SK-N-SH treated with all-trans-retinoic acid at 6 μM for 48 hours (cell line): ENCODE measurements around the gene STIM2.

Experiments used
- ATAC-seq: fragments of 200-7000 bp; cut with Tn5 transposase; 3 replicates; pipeline ENCODE4 v1.9.1; 2020; ENCODE audit warnings: mild to moderate bottlenecking, moderate library complexity
- ARNTL ChIP-seq: fragments of 450-650 bp; formaldehyde crosslinking; IDR thresholded peaks from 2 replicates; pipeline ENCODE4 v1.5.0; 2020; ENCODE audit warnings: low read depth, mild to moderate bottlenecking, moderate library complexity, borderline replicate concordance
- ESRRG ChIP-seq: fragments of 250-450 bp; sonication (Bioruptor Pico); IDR thresholded peaks from 2 replicates; pipeline ENCODE4 v1.6.1; 2021; ENCODE audit warnings: mild to moderate bottlenecking
- GLIS3 ChIP-seq: fragments of 250-450 bp; sonication (Bioruptor Pico); IDR thresholded peaks from 2 replicates; pipeline ENCODE4 v1.5.0; 2020; ENCODE audit warnings: mild to moderate bottlenecking, moderate library complexity
- ISL1 ChIP-seq: fragments of 250-450 bp; sonication (Bioruptor Pico); IDR thresholded peaks from 2 replicates; pipeline ENCODE4 v2.1.2; 2022; ENCODE audit warnings: mild to moderate bottlenecking, moderate library complexity
- OSR1 ChIP-seq: fragments of 250-450 bp; sonication (Bioruptor Pico); IDR thresholded peaks from 2 replicates; pipeline ENCODE4 v1.8.0; 2022; ENCODE audit warnings: moderate library complexity, mild to moderate bottlenecking, inconsistent platforms
- PATZ1 ChIP-seq: fragments of 250-450 bp; sonication (Bioruptor Pico); IDR thresholded peaks from 2 replicates; pipeline ENCODE4 v1.8.0; 2020; ENCODE audit warnings: mild to moderate bottlenecking, moderate library complexity, borderline replicate concordance
- POU6F1 ChIP-seq: fragments of 250-450 bp; sonication (Bioruptor Pico); IDR thresholded peaks from 2 replicates; pipeline ENCODE4 v1.8.0; 2021; ENCODE audit warnings: low read depth, mild to moderate bottlenecking, moderate library complexity, borderline replicate concordance
- PPARA ChIP-seq: fragments of 250-450 bp; sonication (Bioruptor Pico); IDR thresholded peaks from 2 replicates; pipeline ENCODE4 v1.5.0; 2020; ENCODE audit warnings: mild to moderate bottlenecking, borderline replicate concordance
- RARB ChIP-seq: fragments of 250-450 bp; sonication (Bioruptor Pico); IDR thresholded peaks from 2 replicates; pipeline ENCODE4 v1.8.0; 2021; ENCODE audit warnings: mild to moderate bottlenecking, moderate library complexity
- SNAI2 ChIP-seq: fragments of 250-450 bp; sonication (Bioruptor Pico); IDR thresholded peaks from 2 replicates; pipeline ENCODE4 v1.5.0; 2020; ENCODE audit warnings: mild to moderate bottlenecking, moderate library complexity
- TOX ChIP-seq: fragments of 250-450 bp; sonication (Bioruptor Pico); IDR thresholded peaks from 2 replicates; pipeline ENCODE4 v1.8.0; 2021; ENCODE audit warnings: mild to moderate bottlenecking, moderate library complexity, borderline replicate concordance
- ZC3H10 ChIP-seq: fragments of 250-450 bp; sonication (Bioruptor Pico); IDR thresholded peaks from 2 replicates; pipeline ENCODE4 v1.5.1; 2021; ENCODE audit warnings: mild to moderate bottlenecking, moderate library complexity
- ZFP3 ChIP-seq: fragments of 250-450 bp; sonication (Bioruptor Pico); IDR thresholded peaks from 2 replicates; pipeline ENCODE4 v1.5.0; 2020; ENCODE audit warnings: mild to moderate bottlenecking, moderate library complexity
- ZFP30 ChIP-seq: fragments of 450-650 bp; formaldehyde crosslinking; IDR thresholded peaks from 2 replicates; pipeline ENCODE4 v1.5.0; 2022; ENCODE audit warnings: mild to moderate bottlenecking, moderate library complexity
- ZNF70 ChIP-seq: fragments of 450-650 bp; formaldehyde crosslinking; IDR thresholded peaks from 2 replicates; pipeline ENCODE4 v1.5.0; 2020; ENCODE audit warnings: mild to moderate bottlenecking, moderate library complexity
- ZNF8 ChIP-seq: fragments of 450-650 bp; formaldehyde crosslinking; IDR thresholded peaks from 2 replicates; pipeline ENCODE4 v1.5.0; 2020; ENCODE audit warnings: mild to moderate bottlenecking, moderate library complexity
- TF ChIP-seq, protein P1 (sequence below): fragments of 250-450 bp; sonication (Bioruptor Pico); IDR thresholded peaks from 2 replicates; pipeline ENCODE4 v1.5.1; 2021; ENCODE audit warnings: mild to moderate bottlenecking, moderate library complexity
- TF ChIP-seq, protein P2 (sequence below): fragments of 250-450 bp; sonication (Bioruptor Pico); IDR thresholded peaks from 2 replicates; pipeline ENCODE4 v1.5.1; 2020; ENCODE audit warnings: low read depth, mild to moderate bottlenecking, moderate library complexity

The STIM2 gene

GRCh38 chr4:26870576-26871262 lies 10.1 kb downstream of the STIM2 start (continued):
- TF ChIP-seq OSR1 (CRISPR knock-in tag), result no peak
- no peak for TF ChIP-seq ZNF70 (CRISPR knock-in tag)
- no peak for TF ChIP-seq ESRRG (CRISPR knock-in tag)
- TF ChIP-seq TOX, result no peak
- no peak for TF ChIP-seq SNAI2 (CRISPR knock-in tag)
- no peak for TF ChIP-seq GLIS3 (CRISPR knock-in tag)

GRCh38 chr4:26871611-26872010 lies 11.0 kb downstream of the STIM2 start:
- ATAC-seq, result peak; percentile 76
- TF ChIP-seq RARB (CRISPR knock-in tag) (no peak), ZC3H10 (CRISPR knock-in tag) (no peak), ISL1 (peak; percentile 62), PATZ1 (CRISPR knock-in tag) (peak; percentile 16; the same call in 1 of the 2 replicates), ZFP3 (CRISPR knock-in tag) (no peak), ZFP30 (no peak)
- TF ChIP-seq, all 23 proteins: peak for 2

DNA sequence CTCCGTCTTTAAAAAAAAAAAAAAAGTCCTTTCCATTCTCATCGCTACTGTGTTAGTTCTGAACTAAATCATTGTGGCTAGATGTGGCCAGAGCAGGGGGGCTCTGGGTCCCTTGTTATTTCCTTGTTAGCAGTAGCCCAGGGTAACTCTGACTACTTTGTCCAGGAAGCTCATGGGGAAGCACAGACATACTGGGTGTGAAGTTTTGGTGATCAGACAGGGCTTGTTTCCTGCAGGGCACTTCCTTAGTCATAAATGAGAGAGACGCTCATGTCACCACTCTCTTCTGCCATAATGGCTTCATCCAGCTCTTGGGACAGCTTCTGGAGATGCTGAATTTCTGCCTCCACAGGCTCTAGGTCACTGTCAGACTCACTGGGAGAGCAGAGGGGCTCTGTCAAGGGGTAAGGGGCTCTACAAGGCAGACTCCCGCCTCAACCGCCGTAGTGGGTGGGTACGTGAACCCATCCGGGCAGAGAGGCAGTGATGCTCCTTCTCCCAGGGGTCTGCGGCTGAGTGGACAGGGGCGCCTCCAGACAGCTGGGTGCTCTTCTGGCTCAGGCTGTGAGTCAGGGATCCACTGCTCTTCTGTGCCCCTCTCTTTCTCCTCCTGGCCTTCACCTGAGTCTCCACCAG lies 12.9 kb downstream of the STIM2 start:
- TF ChIP-seq PPARA (CRISPR knock-in tag) (no peak), ZNF8 (CRISPR knock-in tag) (no peak), POU6F1 (CRISPR knock-in tag) (no peak)
- TF ChIP-seq, protein P1, sequence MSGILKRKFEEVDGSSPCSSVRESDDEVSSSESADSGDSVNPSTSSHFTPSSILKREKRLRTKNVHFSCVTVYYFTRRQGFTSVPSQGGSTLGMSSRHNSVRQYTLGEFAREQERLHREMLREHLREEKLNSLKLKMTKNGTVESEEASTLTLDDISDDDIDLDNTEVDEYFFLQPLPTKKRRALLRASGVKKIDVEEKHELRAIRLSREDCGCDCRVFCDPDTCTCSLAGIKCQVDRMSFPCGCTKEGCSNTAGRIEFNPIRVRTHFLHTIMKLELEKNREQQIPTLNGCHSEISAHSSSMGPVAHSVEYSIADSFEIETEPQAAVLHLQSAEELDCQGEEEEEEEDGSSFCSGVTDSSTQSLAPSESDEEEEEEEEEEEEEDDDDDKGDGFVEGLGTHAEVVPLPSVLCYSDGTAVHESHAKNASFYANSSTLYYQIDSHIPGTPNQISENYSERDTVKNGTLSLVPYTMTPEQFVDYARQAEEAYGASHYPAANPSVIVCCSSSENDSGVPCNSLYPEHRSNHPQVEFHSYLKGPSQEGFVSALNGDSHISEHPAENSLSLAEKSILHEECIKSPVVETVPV (CRISPR knock-in tag), result no peak
- TF ChIP-seq, all 23 proteins: peak for 0
- ATAC-seq, result no peak

DNA sequence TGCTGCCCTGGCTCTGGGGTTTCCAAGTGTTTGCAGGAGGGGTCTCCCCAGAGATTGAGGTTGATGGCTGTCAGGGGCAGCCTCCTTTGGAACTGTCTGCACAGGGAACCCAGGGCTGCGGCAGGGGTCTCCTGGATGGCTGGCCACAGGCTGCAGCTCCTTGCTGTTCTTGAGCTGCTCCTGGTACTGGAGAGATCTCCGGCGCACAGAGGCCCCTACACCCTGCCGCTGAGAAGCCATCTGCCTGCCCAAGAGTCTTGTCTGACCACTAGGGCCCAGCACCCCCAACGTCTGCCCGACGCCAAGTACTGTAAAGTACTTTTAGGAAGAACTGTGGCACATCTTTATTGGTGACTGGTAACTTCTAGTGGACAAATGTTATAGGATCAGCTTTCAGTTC lies 13.5 kb downstream of the STIM2 start:
- no peak for ATAC-seq
- TF ChIP-seq PPARA (CRISPR knock-in tag) (no peak), OSR1 (CRISPR knock-in tag) (no peak), ZNF70 (CRISPR knock-in tag) (no peak), SNAI2 (CRISPR knock-in tag) (no peak)
- TF ChIP-seq, protein P1 (CRISPR knock-in tag), result no peak

DNA sequence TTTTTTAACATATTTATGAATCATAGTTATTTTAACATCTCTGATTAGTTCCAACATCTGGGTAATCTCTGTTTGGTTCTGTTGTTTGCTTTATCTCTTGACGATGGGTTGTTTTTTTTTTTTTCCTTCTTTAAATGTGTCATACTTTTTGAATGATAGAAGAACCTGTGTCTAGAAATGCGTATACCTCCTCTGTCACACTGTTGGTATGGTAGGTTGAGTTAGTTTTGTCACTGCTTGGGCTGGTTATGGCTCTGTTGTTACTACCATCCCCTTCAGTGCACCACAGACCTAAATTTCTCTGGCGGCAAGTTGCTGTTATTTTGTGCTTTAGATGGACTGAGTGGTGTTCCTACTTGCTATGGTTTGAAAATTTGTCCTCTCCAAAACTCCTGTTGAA lies 16.8 kb downstream of the STIM2 start:
- no peak for TF ChIP-seq GLIS3 (CRISPR knock-in tag)
- TF ChIP-seq ZC3H10 (CRISPR knock-in tag), result no peak
- no peak for TF ChIP-seq ARNTL (CRISPR knock-in tag)
- TF ChIP-seq, protein P2, sequence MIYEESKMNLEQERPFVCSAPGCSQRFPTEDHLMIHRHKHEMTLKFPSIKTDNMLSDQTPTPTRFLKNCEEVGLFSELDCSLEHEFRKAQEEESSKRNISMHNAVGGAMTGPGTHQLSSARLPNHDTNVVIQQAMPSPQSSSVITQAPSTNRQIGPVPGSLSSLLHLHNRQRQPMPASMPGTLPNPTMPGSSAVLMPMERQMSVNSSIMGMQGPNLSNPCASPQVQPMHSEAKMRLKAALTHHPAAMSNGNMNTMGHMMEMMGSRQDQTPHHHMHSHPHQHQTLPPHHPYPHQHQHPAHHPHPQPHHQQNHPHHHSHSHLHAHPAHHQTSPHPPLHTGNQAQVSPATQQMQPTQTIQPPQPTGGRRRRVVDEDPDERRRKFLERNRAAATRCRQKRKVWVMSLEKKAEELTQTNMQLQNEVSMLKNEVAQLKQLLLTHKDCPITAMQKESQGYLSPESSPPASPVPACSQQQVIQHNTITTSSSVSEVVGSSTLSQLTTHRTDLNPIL, result no peak
- TF ChIP-seq OSR1 (CRISPR knock-in tag), result no peak
- TF ChIP-seq ISL1, result no peak
- no peak for TF ChIP-seq TOX
- ATAC-seq, result no peak
